ENCODE measurements around the gene UACA. TPM values are rescaled to one million over a fixed set of nuclear protein-coding genes. Genes with fewer than 3 reads are reported as not detected.

UACA gene
- total and polyA plus RNA-seq, 2 experiments from 2014 or later = 21.5 to 35.8 TPM

DNA sequence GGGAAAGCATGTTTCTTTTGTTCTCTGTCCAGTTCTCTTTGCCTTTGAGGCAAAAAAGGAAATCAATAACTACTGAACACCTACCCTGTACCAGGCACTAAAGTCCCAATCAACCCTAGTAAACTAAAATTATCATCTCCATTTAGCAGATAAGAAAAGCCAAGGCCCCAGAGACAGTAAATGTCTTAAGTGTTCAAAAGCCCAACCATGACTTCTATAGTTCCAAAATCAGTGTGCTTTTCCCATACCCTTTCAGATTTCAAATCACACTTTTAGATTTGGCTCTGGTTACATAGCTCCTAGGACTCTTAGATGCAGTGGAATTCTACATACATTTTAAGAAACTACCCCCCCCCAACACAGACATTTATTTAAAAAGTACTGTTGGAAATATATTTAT is 63.5 kb downstream of the UACA start (continued):
- TF ChIP-seq, protein P1, sequence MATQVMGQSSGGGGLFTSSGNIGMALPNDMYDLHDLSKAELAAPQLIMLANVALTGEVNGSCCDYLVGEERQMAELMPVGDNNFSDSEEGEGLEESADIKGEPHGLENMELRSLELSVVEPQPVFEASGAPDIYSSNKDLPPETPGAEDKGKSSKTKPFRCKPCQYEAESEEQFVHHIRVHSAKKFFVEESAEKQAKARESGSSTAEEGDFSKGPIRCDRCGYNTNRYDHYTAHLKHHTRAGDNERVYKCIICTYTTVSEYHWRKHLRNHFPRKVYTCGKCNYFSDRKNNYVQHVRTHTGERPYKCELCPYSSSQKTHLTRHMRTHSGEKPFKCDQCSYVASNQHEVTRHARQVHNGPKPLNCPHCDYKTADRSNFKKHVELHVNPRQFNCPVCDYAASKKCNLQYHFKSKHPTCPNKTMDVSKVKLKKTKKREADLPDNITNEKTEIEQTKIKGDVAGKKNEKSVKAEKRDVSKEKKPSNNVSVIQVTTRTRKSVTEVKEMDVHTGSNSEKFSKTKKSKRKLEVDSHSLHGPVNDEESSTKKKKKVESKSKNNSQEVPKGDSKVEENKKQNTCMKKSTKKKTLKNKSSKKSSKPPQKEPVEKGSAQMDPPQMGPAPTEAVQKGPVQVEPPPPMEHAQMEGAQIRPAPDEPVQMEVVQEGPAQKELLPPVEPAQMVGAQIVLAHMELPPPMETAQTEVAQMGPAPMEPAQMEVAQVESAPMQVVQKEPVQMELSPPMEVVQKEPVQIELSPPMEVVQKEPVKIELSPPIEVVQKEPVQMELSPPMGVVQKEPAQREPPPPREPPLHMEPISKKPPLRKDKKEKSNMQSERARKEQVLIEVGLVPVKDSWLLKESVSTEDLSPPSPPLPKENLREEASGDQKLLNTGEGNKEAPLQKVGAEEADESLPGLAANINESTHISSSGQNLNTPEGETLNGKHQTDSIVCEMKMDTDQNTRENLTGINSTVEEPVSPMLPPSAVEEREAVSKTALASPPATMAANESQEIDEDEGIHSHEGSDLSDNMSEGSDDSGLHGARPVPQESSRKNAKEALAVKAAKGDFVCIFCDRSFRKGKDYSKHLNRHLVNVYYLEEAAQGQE (IDR thresholded peaks at IDR 0.05; ENCODE audit: unreplicated experiment) = no peak
- TF ChIP-seq, protein P2, sequence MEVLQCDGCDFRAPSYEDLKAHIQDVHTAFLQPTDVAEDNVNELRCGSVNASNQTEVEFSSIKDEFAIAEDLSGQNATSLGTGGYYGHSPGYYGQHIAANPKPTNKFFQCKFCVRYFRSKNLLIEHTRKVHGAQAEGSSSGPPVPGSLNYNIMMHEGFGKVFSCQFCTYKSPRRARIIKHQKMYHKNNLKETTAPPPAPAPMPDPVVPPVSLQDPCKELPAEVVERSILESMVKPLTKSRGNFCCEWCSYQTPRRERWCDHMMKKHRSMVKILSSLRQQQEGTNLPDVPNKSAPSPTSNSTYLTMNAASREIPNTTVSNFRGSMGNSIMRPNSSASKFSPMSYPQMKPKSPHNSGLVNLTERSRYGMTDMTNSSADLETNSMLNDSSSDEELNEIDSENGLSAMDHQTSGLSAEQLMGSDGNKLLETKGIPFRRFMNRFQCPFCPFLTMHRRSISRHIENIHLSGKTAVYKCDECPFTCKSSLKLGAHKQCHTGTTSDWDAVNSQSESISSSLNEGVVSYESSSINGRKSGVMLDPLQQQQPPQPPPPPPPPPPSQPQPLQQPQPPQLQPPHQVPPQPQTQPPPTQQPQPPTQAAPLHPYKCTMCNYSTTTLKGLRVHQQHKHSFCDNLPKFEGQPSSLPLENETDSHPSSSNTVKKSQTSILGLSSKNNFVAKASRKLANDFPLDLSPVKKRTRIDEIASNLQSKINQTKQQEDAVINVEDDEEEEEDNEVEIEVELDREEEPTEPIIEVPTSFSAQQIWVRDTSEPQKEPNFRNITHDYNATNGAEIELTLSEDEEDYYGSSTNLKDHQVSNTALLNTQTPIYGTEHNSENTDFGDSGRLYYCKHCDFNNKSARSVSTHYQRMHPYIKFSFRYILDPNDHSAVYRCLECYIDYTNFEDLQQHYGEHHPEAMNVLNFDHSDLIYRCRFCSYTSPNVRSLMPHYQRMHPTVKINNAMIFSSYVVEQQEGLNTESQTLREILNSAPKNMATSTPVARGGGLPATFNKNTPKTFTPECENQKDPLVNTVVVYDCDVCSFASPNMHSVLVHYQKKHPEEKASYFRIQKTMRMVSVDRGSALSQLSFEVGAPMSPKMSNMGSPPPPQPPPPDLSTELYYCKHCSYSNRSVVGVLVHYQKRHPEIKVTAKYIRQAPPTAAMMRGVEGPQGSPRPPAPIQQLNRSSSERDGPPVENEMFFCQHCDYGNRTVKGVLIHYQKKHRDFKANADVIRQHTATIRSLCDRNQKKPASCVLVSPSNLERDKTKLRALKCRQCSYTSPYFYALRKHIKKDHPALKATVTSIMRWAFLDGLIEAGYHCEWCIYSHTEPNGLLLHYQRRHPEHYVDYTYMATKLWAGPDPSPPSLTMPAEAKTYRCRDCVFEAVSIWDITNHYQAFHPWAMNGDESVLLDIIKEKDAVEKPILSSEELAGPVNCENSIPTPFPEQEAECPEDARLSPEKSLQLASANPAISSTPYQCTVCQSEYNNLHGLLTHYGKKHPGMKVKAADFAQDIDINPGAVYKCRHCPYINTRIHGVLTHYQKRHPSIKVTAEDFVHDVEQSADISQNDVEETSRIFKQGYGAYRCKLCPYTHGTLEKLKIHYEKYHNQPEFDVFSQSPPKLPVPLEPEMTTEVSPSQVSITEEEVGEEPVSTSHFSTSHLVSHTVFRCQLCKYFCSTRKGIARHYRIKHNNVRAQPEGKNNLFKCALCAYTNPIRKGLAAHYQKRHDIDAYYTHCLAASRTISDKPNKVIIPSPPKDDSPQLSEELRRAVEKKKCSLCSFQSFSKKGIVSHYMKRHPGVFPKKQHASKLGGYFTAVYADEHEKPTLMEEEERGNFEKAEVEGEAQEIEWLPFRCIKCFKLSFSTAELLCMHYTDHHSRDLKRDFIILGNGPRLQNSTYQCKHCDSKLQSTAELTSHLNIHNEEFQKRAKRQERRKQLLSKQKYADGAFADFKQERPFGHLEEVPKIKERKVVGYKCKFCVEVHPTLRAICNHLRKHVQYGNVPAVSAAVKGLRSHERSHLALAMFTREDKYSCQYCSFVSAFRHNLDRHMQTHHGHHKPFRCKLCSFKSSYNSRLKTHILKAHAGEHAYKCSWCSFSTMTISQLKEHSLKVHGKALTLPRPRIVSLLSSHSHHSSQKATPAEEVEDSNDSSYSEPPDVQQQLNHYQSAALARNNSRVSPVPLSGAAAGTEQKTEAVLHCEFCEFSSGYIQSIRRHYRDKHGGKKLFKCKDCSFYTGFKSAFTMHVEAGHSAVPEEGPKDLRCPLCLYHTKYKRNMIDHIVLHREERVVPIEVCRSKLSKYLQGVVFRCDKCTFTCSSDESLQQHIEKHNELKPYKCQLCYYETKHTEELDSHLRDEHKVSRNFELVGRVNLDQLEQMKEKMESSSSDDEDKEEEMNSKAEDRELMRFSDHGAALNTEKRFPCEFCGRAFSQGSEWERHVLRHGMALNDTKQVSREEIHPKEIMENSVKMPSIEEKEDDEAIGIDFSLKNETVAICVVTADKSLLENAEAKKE (CRISPR knock-in tag; IDR thresholded peaks at IDR 0.05) = no peak
- TF ChIP-seq ZNF114 (CRISPR knock-in tag; IDR thresholded peaks at IDR 0.05) (no peak), CREB1 (CRISPR knock-in tag; IDR thresholded peaks at IDR 0.05; ENCODE audit: low read depth) (no peak), JUNB (IDR thresholded peaks at IDR 0.05; ENCODE audit: unreplicated experiment) (no peak), EZH2 (IDR thresholded peaks at IDR 0.05; ENCODE audit: low read depth, unreplicated experiment) (no peak), STAT1 (IDR thresholded peaks at IDR 0.05; ENCODE audit: unreplicated experiment) (no peak), POLR2AphosphoS5 (IDR thresholded peaks at IDR 0.05; ENCODE audit: low read depth) (no peak)

Measured in GM23338 (cell line).